ENCODE data around the gene C2CD3. TPM values are rescaled to one million over a fixed set of nuclear protein-coding genes. Genes with fewer than 3 reads are reported as not detected.

C2CD3 gene
- total and polyA plus RNA-seq, 9 of the 15 experiments (the other 6 are each of a cell fraction or from before 2014, with no cell fraction given): 4.4 to 20.2 (median 15.4) TPM

GRCh38 chr11:73980001-73980961 is 190.5 kb downstream of the C2CD3 start (continued):
- TF ChIP-seq ZBTB40 (IDR thresholded peaks at IDR 0.05): no peak
- TF ChIP-seq ZBTB40 (CRISPR knock-in tag; IDR thresholded peaks at IDR 0.05): no peak
- TF ChIP-seq RBM25 (IDR thresholded peaks at IDR 0.05; ENCODE audit: low read depth, low read length, severe bottlenecking): no peak
- 0 out of 4 replicates have a peak, but pooled peaks of 1 of the 2 experiments have one; percentile 8 for TF ChIP-seq TBL1XR1 (IDR thresholded peaks at IDR 0.05; ENCODE audit: low read length in 2 of 2)
- no peak for TF ChIP-seq ZNF586 (CRISPR knock-in tag; conservative IDR thresholded peaks at IDR 0.05)
- TF ChIP-seq ZNF224 (CRISPR knock-in tag; IDR thresholded peaks at IDR 0.05): no peak
- peak; percentile 38; the same call in 1 of the 2 replicates for TF ChIP-seq USF1 (CRISPR knock-in tag; IDR thresholded peaks at IDR 0.05)
- TF ChIP-seq MYNN (IDR thresholded peaks at IDR 0.05): 0 out of 2 replicates have a peak, but pooled peaks have one; percentile 5
- TF ChIP-seq MYNN (CRISPR knock-in tag; IDR thresholded peaks at IDR 0.05): no peak
- TF ChIP-seq ZNF695 (CRISPR knock-in tag; IDR thresholded peaks at IDR 0.05): no peak
- TF ChIP-seq RFX1 (IDR thresholded peaks at IDR 0.05): peak; percentile 87
- TF ChIP-seq GABPB2 (CRISPR knock-in tag; conservative IDR thresholded peaks at IDR 0.05): no peak
- TF ChIP-seq ZNF124 (CRISPR knock-in tag; IDR thresholded peaks at IDR 0.05): no peak
- 0 out of 2 replicates have a peak, but pooled peaks have one; percentile 43 for TF ChIP-seq ZNF589 (CRISPR knock-in tag; IDR thresholded peaks at IDR 0.05; ENCODE audit: low read depth)
